Measurements from ENCODE around the gene MAP3K19.
"Not testable (repeated sequence)": the region's sequence is repeated elsewhere in the genome, so short reads cannot be mapped to it uniquely, and the experiment has no call there.

MAP3K19 gene

DNA sequence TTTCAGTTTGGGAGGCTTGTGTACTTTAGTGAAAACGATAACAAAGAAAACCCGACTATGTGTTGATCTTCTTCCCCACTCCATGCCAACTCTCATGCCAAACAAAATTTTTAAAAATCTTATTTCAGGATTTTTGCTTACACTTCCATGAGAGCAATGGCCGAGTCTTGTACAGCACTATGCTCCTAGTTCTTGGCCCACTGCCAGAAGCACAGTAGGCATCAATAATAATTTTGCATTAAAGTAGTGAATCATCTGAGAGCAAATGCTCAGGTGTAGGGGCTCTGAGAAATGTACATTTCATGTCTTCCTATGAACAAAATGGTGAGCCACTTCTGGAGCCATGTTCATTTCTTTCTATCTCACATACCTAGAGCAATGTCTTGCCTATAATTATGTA lies 62.2 kb downstream of the MAP3K19 start:
- DNase-seq (ENCODE audit: low read depth): no peak
- TF ChIP-seq, protein P1, sequence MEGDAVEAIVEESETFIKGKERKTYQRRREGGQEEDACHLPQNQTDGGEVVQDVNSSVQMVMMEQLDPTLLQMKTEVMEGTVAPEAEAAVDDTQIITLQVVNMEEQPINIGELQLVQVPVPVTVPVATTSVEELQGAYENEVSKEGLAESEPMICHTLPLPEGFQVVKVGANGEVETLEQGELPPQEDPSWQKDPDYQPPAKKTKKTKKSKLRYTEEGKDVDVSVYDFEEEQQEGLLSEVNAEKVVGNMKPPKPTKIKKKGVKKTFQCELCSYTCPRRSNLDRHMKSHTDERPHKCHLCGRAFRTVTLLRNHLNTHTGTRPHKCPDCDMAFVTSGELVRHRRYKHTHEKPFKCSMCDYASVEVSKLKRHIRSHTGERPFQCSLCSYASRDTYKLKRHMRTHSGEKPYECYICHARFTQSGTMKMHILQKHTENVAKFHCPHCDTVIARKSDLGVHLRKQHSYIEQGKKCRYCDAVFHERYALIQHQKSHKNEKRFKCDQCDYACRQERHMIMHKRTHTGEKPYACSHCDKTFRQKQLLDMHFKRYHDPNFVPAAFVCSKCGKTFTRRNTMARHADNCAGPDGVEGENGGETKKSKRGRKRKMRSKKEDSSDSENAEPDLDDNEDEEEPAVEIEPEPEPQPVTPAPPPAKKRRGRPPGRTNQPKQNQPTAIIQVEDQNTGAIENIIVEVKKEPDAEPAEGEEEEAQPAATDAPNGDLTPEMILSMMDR (conservative IDR thresholded peaks at IDR 0.05; ENCODE audit: low read length): no peak
- no peak overlapping the region for H3K4me3 ChIP-seq (ENCODE audit: low read length)

DNA sequence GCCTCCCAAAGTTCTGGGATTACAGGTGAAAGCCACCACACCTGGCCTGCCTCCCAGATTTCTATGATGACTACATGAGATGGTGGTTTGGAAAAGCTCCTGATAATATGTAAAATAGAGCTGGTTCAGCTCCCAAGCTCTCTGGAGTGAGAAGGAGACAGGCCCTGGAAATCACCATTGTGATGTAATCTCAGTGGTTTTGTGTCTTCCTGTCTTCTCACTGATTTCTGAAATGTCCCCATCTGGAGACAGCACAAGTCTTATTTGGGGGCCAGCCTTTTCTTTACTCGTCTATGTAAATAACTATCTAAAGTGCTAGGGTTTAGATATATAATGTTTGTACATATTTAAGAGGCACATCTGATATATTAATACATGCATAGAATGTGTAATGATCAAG lies 64.6 kb downstream of the MAP3K19 start:
- H3K4me3 ChIP-seq (ENCODE audit: low read length): no peak overlapping the region
- DNase-seq (ENCODE audit: low read depth): no peak
- TF ChIP-seq, protein P1 (conservative IDR thresholded peaks at IDR 0.05; ENCODE audit: low read length): no peak

DNA sequence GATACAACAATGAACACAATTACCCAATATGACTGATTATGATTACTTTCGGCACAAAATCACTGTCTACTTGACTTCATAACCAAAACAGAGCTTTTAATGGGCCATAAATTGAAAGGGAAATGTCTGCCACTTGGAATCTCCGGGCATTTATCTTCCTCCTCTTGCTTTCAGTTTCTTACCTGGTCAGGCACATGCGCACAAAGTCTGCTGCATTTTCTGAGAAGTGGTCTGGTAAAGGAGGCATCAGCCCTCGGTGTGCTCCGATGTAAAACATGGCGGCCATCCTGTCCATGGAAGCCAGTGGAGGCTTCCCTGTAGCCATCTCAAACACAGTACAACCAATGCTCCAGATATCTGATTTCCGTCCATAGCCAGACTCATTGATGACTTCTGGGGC lies 66.6 kb downstream of the MAP3K19 start:
- no peak overlapping the region for H3K4me3 ChIP-seq (ENCODE audit: low read length)
- TF ChIP-seq, protein P1 (conservative IDR thresholded peaks at IDR 0.05; ENCODE audit: low read length): no peak
- DNase-seq (ENCODE audit: low read depth): no peak

DNA sequence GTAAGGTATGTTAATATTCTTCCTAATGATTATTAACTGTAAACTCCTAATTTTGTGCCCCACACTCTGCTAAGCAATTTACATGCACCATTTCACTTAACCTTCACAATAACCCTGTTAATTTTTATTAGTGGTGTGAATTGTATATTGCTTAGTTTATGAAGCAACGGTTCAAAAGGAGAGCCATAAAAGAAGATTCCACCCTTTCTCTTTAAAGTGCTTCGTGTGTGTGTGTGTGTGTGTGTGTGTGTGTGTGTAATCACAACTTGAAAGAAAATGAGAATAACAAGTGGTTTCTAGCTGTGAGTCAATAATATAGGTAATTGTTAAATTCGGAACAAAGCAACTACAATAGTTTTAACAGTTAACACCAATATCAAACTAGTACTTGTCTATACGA lies 68.0 kb downstream of the MAP3K19 start:
- DNase-seq (ENCODE audit: low read depth): no peak
- no peak overlapping the region for H3K4me3 ChIP-seq (ENCODE audit: low read length)
- TF ChIP-seq, protein P1 (conservative IDR thresholded peaks at IDR 0.05; ENCODE audit: low read length): no peak

DNA sequence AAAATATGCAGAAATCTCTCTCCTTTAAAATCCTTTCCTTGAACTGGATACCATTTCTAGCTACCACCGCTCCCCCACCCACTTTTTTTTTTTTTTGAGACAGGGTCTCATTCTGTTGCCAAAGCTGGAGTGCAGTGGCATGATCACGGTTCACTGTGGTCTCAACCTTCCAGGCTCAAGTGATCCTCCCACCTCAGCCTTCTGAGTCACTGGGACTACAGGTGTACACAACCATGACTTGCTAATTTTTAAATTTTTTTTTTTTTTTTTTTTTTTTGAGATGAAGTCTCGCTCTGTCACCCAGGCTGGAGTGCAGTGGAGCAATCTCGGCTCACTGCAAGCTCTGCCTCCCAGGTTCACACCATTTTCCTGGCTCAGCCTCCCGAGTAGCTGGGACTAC lies 70.1 kb downstream of the MAP3K19 start:
- not testable (repeated sequence) for H3K4me3 ChIP-seq (ENCODE audit: low read length); DNase-seq (ENCODE audit: low read depth)

DNA sequence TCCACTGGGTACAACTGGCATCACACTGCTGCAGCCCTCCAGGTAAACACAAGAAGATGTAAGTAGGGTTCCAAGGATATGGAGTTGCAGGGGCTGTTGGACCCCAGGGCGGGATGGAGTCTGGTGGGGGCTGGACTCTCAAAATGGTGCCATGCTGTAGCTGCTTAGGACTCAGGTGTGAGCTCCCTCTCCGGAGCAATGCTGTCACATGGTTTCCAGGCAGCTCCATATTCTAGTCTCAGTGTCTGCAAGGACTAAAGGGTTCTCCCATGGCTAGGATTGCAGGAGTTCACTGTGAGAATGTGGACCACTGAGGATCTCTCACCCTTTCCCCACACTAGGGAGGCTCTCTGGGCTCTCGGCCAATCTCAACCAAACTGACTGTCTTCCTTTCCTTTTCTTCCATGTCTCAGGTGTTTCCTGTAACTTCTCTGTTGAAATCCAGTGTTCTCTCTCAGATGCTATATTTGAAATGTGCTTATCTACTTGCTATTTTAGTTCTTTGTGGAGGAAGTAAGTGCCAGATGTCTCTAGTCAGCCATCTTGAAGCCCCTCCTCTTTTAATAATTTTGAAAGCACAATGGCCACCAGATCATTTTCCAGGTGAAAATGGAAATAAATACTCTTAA lies 71.1 kb downstream of the MAP3K19 start:
- TF ChIP-seq, protein P1 (conservative IDR thresholded peaks at IDR 0.05; ENCODE audit: low read length): no peak
- H3K4me3 ChIP-seq (ENCODE audit: low read length): no peak overlapping the region
- no peak for DNase-seq (ENCODE audit: low read depth)

DNA sequence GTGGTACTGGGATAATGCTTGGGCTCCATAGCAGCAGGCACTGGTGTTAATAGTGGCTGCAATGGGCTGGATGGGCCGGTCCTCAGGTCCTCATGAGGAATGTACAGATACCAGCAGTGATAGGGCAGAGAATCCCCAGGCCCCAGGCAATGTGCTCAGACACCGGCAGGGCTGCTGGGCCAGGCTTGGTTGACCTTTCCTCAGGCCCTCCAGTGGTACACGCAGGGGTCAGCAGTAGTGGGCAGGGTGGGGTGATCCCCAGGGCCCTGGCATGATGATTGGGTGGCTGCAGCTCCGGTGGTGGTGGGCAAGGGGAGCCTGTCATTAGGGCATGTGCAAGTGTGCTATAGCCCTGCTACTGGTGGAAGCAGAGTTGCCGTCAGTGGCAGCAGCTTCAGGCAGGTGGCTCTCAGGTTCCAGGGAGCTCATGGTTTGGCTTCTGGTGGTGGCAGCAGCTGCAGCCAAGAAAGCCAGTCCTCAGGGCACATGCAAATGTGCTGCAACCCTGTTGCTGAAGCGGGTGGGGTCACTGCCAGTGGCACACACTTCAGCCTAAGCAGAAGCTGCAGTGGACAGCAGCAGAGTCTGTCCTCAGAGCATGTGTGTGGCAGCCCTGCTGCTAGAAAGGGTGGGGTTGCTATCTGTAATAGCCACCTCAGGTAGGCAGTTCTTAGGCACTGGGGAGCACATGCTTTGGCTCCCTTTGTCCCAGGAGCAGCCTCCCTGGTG lies 71.8 kb downstream of the MAP3K19 start:
- TF ChIP-seq, protein P1 (conservative IDR thresholded peaks at IDR 0.05; ENCODE audit: low read length): no peak

More for the DNA sequence above, 71.8 kb downstream of the MAP3K19 start:
- no peak for DNase-seq (ENCODE audit: low read depth)
- H3K4me3 ChIP-seq (ENCODE audit: low read length): no peak overlapping the region

All from AG10803 (cell line).